ENCODE results near the gene SH3BP2.
A peak's percentile ranks its signal among the peaks of the same experiment; 100 is the strongest.

SH3BP2 gene

DNA sequence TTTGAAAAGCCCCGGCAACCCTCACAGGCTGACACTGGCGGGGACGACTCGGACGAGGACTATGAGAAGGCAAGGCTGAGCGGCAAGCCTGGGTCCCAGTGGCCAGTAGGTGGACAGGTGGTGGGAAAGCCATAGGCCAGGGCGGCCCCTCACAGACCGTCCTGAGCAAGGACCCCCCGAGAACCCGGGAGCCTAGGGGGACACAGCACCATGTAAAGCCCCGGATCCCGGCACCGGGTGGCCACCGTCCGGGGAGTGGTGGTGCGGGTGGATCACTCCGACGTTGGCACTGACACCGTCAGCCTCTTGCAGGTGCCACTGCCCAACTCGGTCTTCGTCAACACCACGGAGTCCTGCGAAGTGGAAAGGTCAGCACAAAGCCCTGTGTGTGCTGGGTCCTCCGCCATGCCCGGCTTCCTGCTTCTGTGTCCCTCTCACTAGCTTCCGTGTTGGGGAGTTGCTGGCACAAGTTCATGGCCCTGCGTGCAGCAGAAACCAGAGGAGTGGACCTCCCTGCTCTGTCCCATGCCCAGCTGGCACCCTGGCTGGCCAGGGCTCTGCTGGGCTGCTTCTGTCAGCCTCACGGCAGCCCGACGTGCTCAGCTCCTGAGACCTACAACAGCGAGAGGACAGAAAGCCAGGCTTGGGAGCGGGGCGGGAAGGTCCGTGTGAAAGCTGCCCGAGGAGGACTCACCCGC is 38.9 kb downstream of the SH3BP2 start:
- no peak for DNase-seq (ENCODE audit: low read depth in 2 of 3, low spot score in 1 of 3)

DNA sequence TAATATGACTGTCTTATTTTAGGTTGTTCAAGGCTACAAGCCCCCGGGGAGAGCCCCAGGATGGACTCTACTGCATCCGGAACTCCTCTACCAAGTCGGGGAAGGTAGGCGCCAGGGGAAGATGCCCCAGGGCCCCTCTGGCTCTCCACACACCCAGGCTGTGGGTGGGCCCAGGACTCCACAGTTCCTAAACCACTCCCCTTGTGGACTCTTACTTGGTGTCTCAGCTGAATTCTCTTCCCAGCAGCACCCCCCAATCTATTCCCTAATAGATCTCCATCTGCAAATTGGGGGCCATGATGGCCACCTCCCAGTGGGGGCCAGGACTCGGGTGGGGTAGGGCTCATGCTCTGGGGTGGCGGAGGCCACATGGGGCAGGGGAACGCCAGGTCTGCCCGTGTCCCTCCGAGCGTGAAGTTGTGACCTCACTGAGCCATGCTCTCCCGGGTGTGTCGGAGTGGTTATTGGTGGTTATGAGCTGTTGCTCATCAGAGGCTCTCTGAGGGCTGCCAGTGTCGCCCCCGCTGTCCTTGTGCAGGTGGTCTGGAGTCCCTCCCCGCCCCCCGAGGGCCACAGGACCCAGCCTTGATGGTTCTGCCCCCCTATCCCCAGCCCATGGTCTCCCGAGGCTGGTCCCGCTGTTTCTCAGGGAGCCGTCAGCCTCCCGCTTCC is 39.6 kb downstream of the SH3BP2 start:
- DNase-seq (ENCODE audit: low read depth in 2 of 3, low spot score in 1 of 3), result no peak

DNA sequence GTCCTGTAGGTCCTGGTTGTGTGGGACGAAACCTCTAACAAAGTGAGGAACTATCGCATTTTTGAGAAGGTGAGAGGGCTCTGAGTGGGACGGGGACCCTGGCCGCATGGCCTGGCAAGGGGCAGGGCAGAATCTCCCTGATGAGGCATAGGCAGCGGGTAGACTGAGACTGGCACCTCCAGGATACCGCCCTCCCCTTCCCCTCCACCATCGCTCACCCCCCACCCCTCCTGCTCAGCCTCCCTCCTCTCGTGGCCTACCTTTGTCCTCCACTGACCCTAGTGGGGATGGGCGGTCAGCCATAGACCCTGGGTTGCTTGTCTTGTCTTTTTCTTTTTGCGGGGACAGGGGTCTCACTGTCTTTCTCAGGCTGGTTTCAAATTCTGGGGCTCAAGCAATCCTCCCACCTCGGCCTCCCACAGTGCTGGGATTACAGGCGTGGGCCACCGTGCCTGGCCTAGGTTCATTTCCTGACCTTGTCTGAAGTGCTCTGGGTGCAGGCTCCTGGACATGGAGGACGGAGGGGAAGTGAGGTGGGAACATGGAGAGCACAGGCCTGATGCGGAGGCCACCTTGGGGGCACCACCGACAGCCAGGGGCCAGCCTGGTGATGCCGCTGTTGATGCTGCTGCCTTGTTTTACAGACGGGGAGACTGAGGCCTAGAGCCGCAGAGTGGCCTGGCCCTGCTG is 40.2 kb downstream of the SH3BP2 start:
- DNase-seq (ENCODE audit: low read depth in 2 of 3, low spot score in 1 of 3), result no peak

DNA sequence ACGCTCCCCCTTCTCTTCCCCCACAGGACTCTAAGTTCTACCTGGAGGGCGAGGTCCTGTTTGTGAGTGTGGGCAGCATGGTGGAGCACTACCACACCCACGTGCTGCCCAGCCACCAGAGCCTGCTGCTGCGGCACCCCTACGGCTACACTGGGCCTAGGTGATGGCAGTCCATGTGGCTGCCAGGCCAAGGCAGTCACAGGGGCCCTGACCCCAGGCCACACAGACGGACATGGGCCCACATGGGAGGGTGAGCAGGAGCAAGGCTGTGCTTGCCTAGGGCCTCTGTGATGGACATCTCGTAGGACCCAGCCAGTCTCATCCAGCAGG is 40.8 kb downstream of the SH3BP2 start:
- no peak for DNase-seq (ENCODE audit: low read depth in 2 of 3, low spot score in 1 of 3)

DNA sequence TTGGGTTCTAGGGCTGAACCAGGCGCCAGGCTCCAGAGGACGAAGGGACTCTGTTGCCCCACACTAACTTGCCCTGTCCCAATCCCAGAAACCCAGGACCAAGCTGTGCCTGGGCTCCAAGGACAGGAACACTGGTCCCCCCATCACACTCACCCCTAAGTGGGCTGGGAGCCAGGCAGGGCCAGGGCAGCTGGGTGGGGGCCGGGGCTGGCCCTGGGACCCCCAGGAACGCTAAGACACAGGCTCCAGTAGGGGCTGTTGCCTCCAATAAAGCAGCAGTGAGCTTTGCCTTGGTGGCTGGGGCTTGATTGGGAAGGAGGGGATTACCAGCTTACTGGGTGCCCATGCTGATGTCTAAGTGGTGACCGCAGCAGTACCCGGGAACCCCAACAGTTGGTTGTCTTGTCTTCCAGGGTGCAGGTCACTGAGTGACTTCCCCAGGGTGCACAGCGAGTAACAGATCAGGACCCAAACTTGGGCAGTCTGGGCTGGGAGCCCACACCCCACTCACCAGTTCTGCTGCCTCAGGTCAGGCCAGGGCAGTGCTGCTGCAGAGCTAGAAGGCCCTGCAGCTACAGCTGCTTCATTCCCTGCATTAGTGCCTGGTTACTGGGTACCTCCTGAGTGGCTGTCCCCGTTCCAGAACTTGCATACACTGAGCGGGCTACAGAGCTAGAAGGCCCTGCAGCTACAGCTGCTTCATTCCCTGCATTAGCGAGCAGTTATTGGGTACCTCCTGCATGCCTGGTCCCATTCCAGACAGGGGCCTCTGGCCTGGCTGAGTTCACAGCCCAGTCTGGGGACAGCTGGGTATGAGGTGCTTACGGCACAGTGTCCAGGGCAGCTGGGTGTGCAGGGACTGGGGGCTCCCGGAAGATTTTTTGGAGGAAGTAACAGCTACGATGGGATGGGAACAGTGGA is 41.4 kb downstream of the SH3BP2 start:
- DNase-seq (ENCODE audit: low read depth in 2 of 3, low spot score in 1 of 3), result no peak

DNA sequence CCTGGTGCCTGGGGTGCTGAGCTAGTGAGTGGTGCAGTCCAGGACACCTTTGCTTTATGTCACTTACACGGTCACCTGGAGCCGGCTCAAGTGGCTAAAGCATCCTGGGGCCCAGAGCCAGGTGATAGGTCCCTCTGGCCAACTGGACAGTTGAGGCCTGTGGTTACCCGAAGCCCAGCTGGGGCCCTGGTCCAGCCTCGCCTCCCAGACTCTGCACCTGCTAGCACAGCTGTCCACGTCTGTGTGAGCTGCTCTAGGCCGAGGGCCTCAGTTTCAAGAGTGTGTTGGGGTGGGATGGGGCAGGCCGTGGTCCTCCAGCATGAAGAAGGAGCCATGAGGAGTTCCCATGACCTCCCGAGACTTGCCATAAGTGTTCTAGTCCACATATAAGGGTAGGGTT is 43.1 kb downstream of the SH3BP2 start:
- no peak for DNase-seq (ENCODE audit: low read depth in 2 of 3, low spot score in 1 of 3)

DNA sequence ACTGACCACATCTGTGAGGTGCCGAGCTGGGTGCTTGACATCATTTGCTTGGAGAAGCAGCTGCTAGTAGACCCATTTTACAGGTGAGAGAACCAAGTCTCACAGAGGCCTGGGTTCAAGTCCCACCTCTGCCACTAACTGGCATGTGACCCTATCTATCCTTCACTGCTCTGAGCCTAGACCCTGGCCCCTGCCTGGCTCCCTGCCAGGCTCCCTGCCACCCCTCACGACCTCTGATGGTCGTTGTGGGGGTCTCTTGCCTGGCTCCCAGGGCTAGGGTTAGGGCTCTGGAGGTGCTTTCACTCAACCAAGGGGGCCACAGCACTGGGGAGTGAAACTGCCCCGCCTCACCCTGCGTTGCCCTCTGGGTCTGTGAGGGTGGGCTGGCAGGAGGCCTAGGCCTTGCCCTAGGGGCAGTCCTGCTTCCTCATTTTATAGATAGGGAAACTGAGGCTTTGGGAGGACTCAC is 43.5 kb downstream of the SH3BP2 start:
- no peak for DNase-seq (ENCODE audit: low read depth in 2 of 3, low spot score in 1 of 3)

DNA sequence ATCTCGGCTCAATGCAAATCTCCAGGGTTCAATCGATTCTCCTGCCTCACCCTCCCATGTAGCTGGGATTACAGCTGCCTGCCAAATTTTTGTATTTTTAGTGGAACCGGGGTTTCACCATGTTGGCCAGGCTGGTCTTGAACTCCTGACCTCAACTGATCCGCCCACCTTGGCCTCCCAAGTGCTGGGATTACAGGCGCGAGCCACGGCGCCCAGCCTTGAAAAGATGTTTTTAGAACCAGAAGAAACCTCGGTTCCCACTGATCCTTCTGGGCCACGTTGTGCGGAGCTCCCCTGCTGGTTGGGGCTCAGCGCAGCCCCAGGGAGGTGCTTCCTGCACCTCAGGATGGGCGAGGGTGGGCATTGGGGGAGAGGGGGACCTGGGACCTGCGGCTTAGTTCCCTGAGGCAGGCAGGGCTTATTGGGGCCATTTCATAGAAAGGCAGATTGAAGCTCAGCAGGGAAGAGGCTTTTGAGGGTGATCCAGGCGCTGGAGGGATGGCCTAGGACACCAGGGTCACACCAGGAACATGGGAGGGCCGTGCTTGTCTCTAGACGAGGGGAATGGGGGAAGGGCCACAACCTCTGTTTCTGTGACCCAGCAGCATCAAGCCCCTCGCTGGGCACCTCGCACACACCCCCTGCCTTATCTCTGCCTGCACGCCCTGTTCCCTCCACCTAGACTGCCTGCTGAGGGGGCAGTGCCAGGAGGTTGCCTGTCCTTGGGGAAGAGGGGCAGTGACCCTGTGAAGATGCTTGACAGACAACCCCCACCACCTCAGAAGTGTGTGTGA is 44.4 kb downstream of the SH3BP2 start:
- DNase-seq (ENCODE audit: low read depth in 2 of 3, low spot score in 1 of 3), result no peak

DNA sequence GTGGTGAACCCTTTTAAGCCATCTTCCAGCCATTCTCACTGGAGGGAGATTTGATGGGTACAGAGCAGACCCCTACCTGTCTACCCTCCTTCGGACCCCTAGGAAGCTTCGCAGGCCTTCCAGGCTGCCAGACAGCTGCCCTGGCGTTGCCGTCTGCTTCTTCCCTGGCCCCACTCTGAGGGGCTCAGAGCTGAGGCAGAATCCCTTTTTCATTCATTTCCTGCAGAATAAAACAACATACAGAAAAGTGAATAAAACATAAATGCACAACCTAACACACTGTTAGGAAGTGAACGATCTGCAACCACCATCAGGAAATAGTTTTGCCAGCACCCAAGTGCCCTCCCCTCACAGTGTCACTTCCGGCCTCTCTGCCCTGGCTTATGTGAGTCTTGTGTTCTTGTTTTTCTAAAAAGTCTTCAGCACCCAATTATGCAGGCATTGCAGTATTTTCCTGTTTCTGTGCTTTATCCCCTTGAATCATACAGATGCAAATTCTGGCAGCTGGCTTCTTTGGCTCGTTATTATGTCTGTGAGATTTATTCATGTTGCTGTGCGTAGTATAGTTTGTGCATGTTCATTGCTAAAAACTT is 45.1 kb downstream of the SH3BP2 start:
- DNase-seq (ENCODE audit: low read depth in 2 of 3, low spot score in 1 of 3), result peak in 1 of 3 donors; percentile 43

DNA sequence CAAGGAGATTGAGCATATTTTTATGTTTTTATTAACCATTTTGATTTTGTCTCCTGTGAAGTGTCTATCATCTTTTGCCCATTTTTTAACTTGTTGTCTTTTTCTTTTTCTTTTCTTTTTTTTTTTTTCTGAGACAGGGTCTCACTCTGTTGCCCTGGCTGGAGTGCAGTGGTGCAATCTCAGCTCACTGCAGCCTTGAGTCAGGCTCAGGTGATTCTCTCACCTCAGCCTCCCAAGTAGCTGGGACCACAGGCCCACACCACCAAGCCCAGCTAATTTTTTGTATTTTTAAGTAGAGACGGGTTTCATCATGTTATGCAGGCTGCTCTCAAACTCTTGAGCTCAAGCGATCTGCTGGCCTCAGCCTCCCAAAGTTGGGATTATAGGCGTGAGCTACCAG is 46.2 kb downstream of the SH3BP2 start:
- DNase-seq (ENCODE audit: low read depth in 2 of 3, low spot score in 1 of 3), result no peak

DNA sequence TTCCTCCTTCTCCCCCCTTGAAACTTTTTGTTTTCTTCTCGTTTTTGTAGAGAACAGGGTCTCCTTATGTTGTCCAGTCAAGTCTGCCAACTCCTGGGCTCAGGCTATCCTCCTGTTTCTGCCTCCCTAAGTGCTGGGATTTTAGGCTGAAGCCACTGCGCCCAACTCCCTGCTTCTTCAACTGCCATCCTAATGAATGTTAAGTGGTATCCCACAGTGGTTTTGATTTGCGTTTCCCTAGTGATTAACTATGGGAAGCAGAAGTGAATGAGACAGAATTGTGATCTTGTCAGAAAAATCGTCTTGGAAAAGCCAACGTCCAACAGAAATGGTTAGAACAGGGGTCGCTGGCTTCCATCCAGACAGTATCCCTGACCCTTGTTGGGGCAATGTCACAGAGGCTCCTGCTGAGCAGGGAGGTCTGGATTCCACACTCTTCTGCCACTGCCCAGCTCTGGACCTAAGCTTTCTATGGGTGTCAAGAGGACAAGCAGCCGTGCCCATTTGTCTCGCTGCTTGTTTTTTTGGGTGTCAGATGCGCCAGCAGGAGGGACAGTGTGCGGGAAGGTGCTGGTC is 49.9 kb downstream of the SH3BP2 start:
- no peak for DNase-seq (ENCODE audit: low read depth in 2 of 3, low spot score in 1 of 3)

DNA sequence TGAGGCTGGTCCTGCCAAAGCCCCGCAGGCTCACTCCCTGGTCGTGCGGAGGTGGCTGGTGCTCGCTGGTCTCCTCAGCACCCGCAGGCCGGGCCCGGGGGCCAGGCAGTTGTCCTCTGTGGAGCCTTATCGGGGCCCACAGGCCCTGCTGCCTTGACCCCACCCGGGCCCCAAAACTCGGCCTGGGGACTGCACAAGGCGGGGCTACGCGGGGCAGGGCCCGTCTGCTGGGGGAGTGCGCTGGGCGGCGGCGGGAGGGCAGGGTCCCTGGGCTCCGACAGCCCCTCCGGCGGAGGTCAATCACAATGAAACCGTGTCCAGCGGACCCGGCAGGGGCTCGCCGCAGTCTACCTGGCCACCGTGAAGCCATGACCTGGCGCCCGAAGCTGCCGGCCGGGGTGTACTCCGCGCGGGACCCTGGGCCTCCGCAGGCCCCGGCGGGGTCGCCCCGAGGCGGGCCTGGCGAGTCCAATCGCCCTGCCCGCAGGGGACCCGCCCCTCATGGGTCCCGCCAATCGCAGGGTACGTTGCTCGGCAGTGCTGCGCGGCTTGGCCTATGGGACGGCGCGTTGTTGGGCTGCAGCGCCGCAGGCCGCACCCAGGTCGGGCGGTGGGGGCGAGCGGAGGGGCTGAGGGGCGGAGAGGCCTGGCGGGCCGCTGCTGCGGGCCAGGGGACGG is 50.5 kb downstream of the SH3BP2 start, which contains the start of gene ADD1:
Gene ADD1 (plus strand): TSS at position 582 of the 678 bp plus-strand sequence. CDS start 32,072 bp downstream, outside the sequence.
- peak; percentile 87 to 99 (median 92) for DNase-seq (ENCODE audit: low read depth in 2 of 3, low spot score in 1 of 3)

DNA sequence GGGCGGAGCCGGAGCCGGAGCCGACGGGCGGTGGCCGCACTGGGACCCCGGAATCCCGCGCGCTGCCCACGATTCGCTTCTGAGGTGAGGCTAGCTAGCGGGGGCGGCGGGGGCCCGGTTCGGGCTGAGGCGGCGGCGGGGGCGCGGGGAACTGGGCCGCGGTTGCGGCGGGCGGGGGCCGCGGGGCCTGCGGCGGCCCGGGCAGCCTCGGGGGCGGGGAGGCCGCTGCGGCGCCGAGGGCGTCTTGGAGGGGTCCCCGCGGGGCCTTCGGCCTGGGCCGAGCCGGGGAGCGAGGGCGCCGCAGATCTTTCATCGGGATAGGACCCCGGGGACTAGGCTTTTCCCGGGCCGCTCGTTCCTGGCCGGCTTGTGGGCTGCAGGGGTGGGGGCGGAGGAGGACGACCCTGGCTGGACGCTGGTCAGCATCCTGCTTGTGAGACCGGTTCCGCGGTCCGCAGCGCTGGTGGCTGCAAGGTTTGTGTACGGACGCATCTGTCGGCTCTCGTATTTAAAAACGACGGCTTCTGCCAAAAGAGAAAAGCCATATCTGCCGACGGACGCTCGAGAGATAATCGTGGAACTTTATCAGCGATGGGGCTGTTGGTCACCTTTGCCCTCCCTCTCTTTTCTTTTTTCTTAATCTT is 51.2 kb downstream of the SH3BP2 start:
- DNase-seq (ENCODE audit: low read depth in 2 of 3, low spot score in 1 of 3), result no peak

DNA sequence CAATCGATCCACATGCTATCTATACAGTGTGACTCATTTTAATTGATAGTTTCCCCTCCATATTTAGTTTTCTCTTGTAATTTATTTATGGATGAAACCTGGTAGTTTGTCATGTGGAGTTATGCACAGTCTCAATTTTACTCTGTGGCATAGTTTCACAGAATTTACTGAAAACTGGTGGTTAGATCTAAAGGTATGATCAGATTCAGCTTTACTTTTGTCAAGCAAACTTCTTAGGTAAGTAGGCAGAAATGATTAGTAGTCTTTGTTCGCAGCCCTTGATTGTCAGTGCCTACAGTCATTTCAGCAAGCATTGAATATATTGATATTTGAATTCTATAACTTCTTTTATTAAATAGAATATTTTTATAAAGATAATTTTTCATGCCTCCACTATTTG is 53.3 kb downstream of the SH3BP2 start:
- DNase-seq (ENCODE audit: low read depth in 2 of 3, low spot score in 1 of 3), result no peak

DNA sequence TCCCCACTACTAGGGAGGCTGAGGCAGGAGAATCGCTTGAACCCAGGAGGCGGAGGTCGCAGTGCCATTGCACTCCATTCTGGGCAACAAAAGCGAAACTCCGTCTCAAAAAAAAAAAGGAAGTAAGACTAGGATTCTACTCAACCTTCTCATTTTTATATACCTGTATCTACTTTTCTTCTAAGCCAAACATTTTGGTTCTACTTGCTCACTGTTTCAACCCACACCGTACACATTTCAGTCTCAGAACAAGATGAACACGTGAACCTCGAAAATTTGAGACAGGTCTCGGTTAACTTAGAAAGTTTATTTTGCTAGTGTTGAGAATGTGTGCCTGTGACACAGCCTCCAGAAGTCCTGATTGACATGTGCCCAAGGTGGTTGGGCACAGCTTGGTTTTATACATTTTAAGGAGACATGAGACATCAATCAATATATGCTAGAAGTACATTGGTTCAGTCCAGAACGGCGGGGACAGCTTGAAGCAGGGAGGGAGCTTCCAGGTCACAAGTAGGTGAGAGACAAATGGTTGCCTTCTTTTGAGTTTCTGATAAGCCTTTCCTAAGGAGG is 54.5 kb downstream of the SH3BP2 start:
- DNase-seq (ENCODE audit: low read depth in 2 of 3, low spot score in 1 of 3), result no peak

DNA sequence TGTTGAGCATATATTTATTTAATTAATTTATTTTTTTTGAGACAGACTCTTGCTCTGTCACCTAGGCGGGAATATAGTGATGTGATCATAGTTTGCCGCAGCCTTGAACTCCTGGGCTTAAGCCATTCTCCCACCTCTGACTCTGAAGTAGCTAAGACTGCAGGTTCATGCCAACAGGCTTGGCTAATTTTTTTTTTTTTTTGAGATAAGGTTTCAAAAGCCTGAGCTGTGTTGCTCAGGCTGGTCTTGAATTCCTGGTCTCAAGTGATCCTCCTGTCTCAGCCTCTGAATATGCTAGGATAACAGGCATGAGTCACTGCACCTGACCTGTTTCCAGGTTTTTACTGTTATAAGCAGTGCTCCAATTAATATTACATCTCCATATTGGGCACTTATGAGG is 55.6 kb downstream of the SH3BP2 start:
- no peak for DNase-seq (ENCODE audit: low read depth in 2 of 3, low spot score in 1 of 3)

DNA sequence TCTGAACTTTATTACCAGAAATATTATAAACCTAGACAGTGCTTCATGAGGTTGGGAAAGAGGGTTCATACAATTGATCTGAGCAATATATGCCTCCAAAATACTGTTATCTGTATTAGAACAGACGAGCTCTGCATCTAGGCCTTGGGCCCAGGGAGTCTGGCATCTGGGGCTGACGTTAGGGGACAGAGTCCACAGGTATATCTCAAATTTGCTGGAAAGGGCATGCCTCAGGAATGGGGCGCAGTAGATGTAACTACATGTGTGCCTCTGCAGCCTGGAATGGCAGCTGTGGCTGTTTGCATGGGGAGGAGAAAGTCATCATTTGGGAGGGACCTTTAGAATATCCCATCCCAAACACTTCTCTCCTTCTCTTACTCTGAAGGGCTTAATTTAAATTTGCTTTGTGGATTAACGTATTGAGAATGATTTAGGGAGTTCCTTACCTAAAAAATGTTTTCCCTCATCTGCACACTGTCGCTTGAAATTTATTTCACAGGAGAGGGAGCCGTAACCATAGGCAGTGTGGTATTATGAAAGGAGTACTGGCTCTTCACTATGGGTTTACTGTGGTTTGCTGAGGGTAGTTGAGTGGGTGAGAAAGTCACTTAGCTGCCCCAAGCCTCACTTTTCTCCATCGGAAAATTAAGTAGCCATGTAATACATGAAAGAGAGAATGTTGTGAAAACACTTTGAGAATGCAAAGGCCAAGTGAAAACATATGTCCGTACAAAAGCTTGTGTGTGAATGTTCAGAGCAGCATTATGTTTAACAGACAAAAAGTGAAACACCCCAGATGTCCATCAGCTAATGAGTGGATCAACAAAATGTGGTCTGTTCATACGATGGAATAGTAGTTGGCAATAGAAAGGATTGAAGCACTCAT is 56.6 kb downstream of the SH3BP2 start:
- no peak for DNase-seq (ENCODE audit: low read depth in 2 of 3, low spot score in 1 of 3)

Measured in stimulated activated CD4-positive, alpha-beta T cell treated with anti-CD3 and anti-CD28 coated beads, Interleukin-12 subunit alpha, Interleukin-12 subunit beta, amount 100 ng/mL, for 48 hours (primary cell).